Osteoblast (primary cell): Measurements from ENCODE around the gene SLC6A19. TPM values are rescaled to one million over a fixed set of nuclear protein-coding genes. Genes with fewer than 3 reads are reported as not detected.

Source experiments
- DNase-seq: peaks from one replicate; pipeline ENCODE4 v3.0.0; 2011; ENCODE audit warnings: low spot score, mixed read lengths; ENCODE audit not compliant: insufficient read length; ENCODE audit errors: missing footprints
- H2AFZ ChIP-seq: 2 replicates; pipeline ENCODE4 v1.6.0; 2011; ENCODE audit warnings: mild to moderate bottlenecking, low read length
- H3K27ac ChIP-seq: 2 replicates; pipeline ENCODE4 v1.5.1; 2011; ENCODE audit warnings: mild to moderate bottlenecking, low read depth, low read length, moderate library complexity
- H3K27me3 ChIP-seq: 2 replicates; pipeline ENCODE4 v1.6.0; 2012; ENCODE audit warnings: mild to moderate bottlenecking, control low read depth, inconsistent platforms, low read length, moderate library complexity; ENCODE audit not compliant: insufficient read depth
- H3K36me3 ChIP-seq: 2 replicates; pipeline ENCODE4 v1.5.1; 2011; ENCODE audit warnings: mild to moderate bottlenecking, low read length, control low read depth, moderate library complexity; ENCODE audit not compliant: insufficient read depth
- H3K4me1 ChIP-seq: 2 replicates; pipeline ENCODE4 v1.5.1; 2011; ENCODE audit warnings: mild to moderate bottlenecking, low read length, control low read depth, moderate library complexity; ENCODE audit not compliant: insufficient read depth
- H3K4me2 ChIP-seq: 2 replicates; pipeline ENCODE4 v1.6.0; 2011; ENCODE audit warnings: mild to moderate bottlenecking, low read length; ENCODE audit not compliant: insufficient read depth
- H3K4me3 ChIP-seq: fragments of 200-600 bp; sonication (generic); 3 replicates; pipeline ENCODE4 v1.5.1; 2012; ENCODE audit warnings: mild to moderate bottlenecking, low read length, inconsistent platforms; ENCODE audit not compliant: insufficient read depth
- H3K79me2 ChIP-seq: 2 replicates; pipeline ENCODE4 v1.6.0; 2012; ENCODE audit warnings: mild to moderate bottlenecking, low read length, control low read depth, inconsistent platforms; ENCODE audit not compliant: insufficient read depth
- H3K9me3 ChIP-seq: 2 replicates; pipeline ENCODE4 v1.5.1; 2011; ENCODE audit warnings: low read depth, low read length, control low read depth
- H4K20me1 ChIP-seq: 2 replicates; pipeline ENCODE4 v1.6.0; 2012; ENCODE audit warnings: mild to moderate bottlenecking, low read length, control low read depth; ENCODE audit not compliant: insufficient read depth
- total RNA-seq: library from RNA; depleted of rRNA; stranded (reverse); fragments of >200 nt; gene quantifications from 2 replicates; pipeline ENCODE4 v1.2.3, GENCODE V29; 2012
- TF ChIP-seq, protein P1 (sequence below): IDR thresholded peaks from 2 replicates; pipeline ENCODE4 v1.5.1; 2011; ENCODE audit warnings: mild to moderate bottlenecking, low read depth, low read length, moderate library complexity; ENCODE audit errors: extremely low read depth

Gene SLC6A19
- total RNA-seq, 1 donor: not detected

DNA sequence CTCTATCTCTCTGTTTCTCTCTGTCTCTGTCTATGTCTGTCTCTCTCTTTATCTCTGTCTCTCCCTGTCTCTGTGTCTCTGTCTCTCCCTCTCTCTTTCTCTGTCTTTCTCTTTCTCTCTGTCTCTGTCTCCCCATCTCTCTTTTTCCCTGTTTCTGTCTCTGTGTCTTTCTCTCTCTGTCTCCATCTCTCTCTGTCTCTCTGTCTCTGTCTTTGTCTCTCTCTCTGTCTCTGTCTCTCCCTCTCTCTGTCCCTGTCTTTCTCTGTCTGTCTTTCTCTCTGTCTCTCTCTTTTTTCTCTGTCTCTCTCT is 2.1 kb upstream of the SLC6A19 start:
- no peaks in the 10 kb centered on the region for H3K36me3 ChIP-seq
- H2AFZ ChIP-seq: no peak overlapping the region
- H3K27ac ChIP-seq: no peak overlapping the region
- TF ChIP-seq, protein P1, sequence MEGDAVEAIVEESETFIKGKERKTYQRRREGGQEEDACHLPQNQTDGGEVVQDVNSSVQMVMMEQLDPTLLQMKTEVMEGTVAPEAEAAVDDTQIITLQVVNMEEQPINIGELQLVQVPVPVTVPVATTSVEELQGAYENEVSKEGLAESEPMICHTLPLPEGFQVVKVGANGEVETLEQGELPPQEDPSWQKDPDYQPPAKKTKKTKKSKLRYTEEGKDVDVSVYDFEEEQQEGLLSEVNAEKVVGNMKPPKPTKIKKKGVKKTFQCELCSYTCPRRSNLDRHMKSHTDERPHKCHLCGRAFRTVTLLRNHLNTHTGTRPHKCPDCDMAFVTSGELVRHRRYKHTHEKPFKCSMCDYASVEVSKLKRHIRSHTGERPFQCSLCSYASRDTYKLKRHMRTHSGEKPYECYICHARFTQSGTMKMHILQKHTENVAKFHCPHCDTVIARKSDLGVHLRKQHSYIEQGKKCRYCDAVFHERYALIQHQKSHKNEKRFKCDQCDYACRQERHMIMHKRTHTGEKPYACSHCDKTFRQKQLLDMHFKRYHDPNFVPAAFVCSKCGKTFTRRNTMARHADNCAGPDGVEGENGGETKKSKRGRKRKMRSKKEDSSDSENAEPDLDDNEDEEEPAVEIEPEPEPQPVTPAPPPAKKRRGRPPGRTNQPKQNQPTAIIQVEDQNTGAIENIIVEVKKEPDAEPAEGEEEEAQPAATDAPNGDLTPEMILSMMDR: no peak
- DNase-seq: no peak
- no peaks in the 10 kb centered on the region for H3K79me2 ChIP-seq
- no peaks in the 10 kb centered on the region for H3K9me3 ChIP-seq
- no peak overlapping the region for H3K4me3 ChIP-seq
- H3K27me3 ChIP-seq: peaks cover 10% of the 10 kb centered on the region
- H3K4me1 ChIP-seq: no peaks in the 10 kb centered on the region
- no peaks in the 10 kb centered on the region for H4K20me1 ChIP-seq
- no peak overlapping the region for H3K4me2 ChIP-seq

DNA sequence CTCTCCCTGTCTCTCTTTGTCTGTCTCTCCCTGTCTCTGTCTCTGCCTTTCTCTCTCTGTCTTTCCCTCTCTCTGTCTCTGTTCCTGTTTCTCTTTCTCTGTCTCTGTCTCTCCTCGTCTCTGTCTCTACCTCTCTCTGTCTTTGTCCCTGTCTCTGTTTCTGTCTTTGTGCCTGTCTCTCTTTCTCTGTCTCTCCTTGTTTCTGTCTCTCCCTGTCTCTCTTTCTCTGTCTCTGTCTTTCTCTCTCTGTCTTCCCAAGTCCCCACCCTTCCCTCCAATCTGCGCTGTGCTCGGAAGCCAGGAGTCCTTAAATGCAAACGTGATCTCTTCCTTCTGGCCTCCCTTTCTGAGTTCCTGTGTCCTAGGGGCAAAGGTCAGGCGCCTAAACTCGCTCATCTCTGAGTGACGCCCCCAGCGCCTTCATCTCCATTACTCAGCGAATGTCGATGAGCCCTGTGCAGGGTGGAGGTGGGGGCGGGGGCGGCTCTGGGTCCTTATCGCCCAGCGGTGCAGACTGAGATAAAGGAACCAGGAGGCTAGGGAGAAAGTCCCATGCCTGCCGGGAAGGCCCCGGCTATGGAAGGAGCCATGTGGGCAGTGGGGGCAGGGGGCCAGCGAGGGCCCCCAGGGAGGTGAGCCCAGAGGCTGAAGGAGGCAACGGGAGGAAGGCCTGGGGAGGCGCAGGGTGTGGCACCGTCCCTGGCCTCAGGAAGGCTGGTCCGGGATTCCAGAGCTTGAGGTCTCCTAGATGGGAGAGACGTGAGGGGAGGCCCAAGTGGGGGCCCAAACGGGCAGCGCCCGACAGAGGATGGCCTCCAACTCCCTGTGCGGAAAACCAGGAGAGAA is 1.5 kb upstream of the SLC6A19 start:
- TF ChIP-seq, protein P1: no peak
- Histone ChIP-seq H3K36me3 (no peaks in the 10 kb centered on the region), H3K79me2 (no peaks in the 10 kb centered on the region), H3K4me1 (no peaks in the 10 kb centered on the region), H3K9me3 (no peaks in the 10 kb centered on the region), H3K4me2 (no peak overlapping the region), H3K4me3 (no peak overlapping the region), H3K27ac (no peak overlapping the region), H4K20me1 (no peaks in the 10 kb centered on the region), H3K27me3 (peaks cover 10% of the 10 kb centered on the region), H2AFZ (no peak overlapping the region)
- DNase-seq: no peak

DNA sequence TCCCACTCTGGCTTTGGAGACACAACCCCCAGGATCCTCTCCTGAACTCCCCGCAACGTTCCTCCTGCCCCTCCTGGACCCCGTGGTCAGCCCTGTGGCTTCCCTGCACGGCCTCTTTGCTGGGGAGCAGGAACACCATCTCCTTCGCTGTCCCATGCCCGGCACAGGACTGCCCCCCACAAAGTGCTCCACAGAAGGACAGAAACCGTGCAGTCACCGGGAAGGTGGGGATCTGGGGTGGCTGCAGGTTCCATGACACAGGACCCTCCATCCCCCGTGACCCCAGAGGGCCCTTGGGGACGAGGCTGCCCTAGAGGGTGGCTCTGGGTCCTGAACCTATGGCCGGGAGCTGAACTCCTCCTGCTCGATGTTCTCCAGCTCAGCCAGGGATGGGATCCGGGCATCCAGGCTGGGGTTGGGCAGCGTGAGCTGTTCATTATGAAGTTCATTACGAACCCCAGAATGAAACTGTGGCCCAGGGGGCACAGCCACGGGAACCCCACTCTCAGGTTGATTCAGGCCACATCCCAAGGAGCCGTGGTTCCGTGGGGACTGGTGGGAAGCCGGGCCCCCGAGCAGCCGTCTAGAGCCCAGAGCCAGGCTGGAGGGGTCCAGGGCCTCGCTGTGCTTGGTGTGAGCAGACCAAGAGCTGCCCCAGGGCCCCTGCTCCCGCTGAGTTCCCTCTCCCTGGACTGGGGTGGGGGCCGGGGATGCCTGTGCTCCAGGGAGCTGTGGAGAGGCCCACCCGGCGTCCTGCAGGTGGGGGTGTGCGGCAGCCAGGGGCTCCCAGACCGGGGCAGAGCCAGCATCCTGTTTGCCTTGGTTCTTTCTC is 684 bp upstream of the SLC6A19 start:
- H4K20me1 ChIP-seq: no peaks in the 10 kb centered on the region
- no peaks in the 10 kb centered on the region for H3K79me2 ChIP-seq
- H3K4me2 ChIP-seq: no peak overlapping the region
- H3K36me3 ChIP-seq: no peaks in the 10 kb centered on the region
- TF ChIP-seq, protein P1: no peak
- H3K4me1 ChIP-seq: no peaks in the 10 kb centered on the region
- no peak for DNase-seq
- no peak overlapping the region for H2AFZ ChIP-seq
- no peaks in the 10 kb centered on the region for H3K9me3 ChIP-seq
- no peak overlapping the region for H3K4me3 ChIP-seq
- H3K27me3 ChIP-seq: peaks cover 10% of the 10 kb centered on the region
- H3K27ac ChIP-seq: no peak overlapping the region
